ENCODE measurements around the gene PKMYT1. TPM values are rescaled to one million over a fixed set of nuclear protein-coding genes. Genes with fewer than 3 reads are reported as not detected.
A peak's percentile ranks its signal among the peaks of the same experiment; 100 is the strongest.

Gene PKMYT1
- total RNA-seq, 5 donors from 2014 or later (not counting 1 experiment from before 2014, with no cell fraction given) = 1.3 to 3.1 (median 1.7) TPM

- Histone ChIP-seq H3K36me3 (ENCODE audit: control insufficient read depth in 2 of 2, extremely low read depth in 1 of 2, insufficient read depth in 1 of 2, low read length in 1 of 2) (no peaks in the 10 kb centered on the region), H3K27ac (ENCODE audit: low read length) (no peak overlapping the region), H3K4me3 (ENCODE audit: control insufficient read depth in 1 of 2, extremely low read depth in 1 of 2, low read length in 1 of 2) (peak overlapping the region in 1 of 2 donors; percentile 38), H3K4me1 (ENCODE audit: control insufficient read depth in 1 of 2, extremely low read depth in 1 of 2, insufficient read depth in 2 of 2, low read length in 2 of 2) (peaks cover 22 to 79% of the 10 kb centered on the region in 2 experiments), H3K27me3 (replicated peaks in 1 of 2; ENCODE audit: control insufficient read depth in 2 of 2, extremely low read depth in 1 of 2, insufficient read depth in 2 of 2, low read length in 1 of 2) (peaks cover 4 to 82% of the 10 kb centered on the region in 2 experiments), H3K9me3 (no peaks in the 10 kb centered on the region)
- no peak overlapping the region for H3K27ac Mint-ChIP-seq
- ATAC-seq (replicated peaks in 1 of 4) = no peak
- peaks cover 13 to 41% of the 10 kb centered on the region in 2 donors for H3K27me3 Mint-ChIP-seq
- peaks cover 19 to 40% (median 24%) of the 10 kb centered on the region in 3 donors for H3K4me1 Mint-ChIP-seq
- WGBS (ENCODE audit: insufficient coverage) = 10% methylated on average over 46 of the region's 46 CpGs
- CTCF ChIA-PET = no interaction called here
- POLR2A ChIA-PET = no interaction called here
- DNase-seq = peak in 2 of 35 experiments; percentile 13 to 41
- H3K4me3 Mint-ChIP-seq = no peak overlapping the region
- no peaks in the 10 kb centered on the region for H3K36me3 Mint-ChIP-seq
- H3K9me3 Mint-ChIP-seq = no peaks in the 10 kb centered on the region
Observed at GRCh38 chr16:2966808-2967191, 13.4 kb downstream of the PKMYT1 start.

GRCh38 chr16:2966043-2966807 lies 14.0 kb downstream of the PKMYT1 start:
- Histone ChIP-seq H3K27me3 (replicated peaks in 1 of 2; ENCODE audit: control insufficient read depth in 2 of 2, extremely low read depth in 1 of 2, insufficient read depth in 2 of 2, low read length in 1 of 2) (peaks cover 4 to 87% of the 10 kb centered on the region in 2 experiments), H3K27ac (ENCODE audit: low read length) (no peak overlapping the region), H3K9me3 (no peaks in the 10 kb centered on the region), H3K4me3 (ENCODE audit: control insufficient read depth in 1 of 2, extremely low read depth in 1 of 2, low read length in 1 of 2) (no peak overlapping the region), H3K4me1 (ENCODE audit: control insufficient read depth in 1 of 2, extremely low read depth in 1 of 2, insufficient read depth in 2 of 2, low read length in 2 of 2) (peaks cover 22 to 85% of the 10 kb centered on the region in 2 experiments), H3K36me3 (ENCODE audit: control insufficient read depth in 2 of 2, extremely low read depth in 1 of 2, insufficient read depth in 1 of 2, low read length in 1 of 2) (no peaks in the 10 kb centered on the region)
- Mint-ChIP-seq H3K36me3 (no peaks in the 10 kb centered on the region), H3K4me1 (peaks cover 19 to 42% (median 26%) of the 10 kb centered on the region in 3 donors), H3K9me3 (no peaks in the 10 kb centered on the region), H3K27ac (no peak overlapping the region), H3K27me3 (peaks cover 16 to 43% of the 10 kb centered on the region in 2 donors), H3K4me3 (peak overlapping the region in 2 of 3 donors; percentile 47 to 86)
- CTCF ChIA-PET = no interaction called here
- DNase-seq = no peak
- POLR2A ChIA-PET = interaction anchor here in 1 of 2 donors (0.7 kb wide), 1 partner anchor 78 kb away, joined by 3 read pairs; no protein-coding TSS in a partner anchor
- no peak for ATAC-seq (replicated peaks in 1 of 4)
- WGBS (ENCODE audit: insufficient coverage) = 79% methylated on average over 24 of the region's 39 CpGs

- Mint-ChIP-seq H3K4me3 (peak overlapping the region; percentile 56 to 86 (median 58)), H3K27ac (no peak overlapping the region), H3K27me3 (peaks cover 16 to 46% of the 10 kb centered on the region in 2 donors), H3K9me3 (no peaks in the 10 kb centered on the region), H3K4me1 (peaks cover 19 to 34% (median 26%) of the 10 kb centered on the region in 3 donors), H3K36me3 (no peaks in the 10 kb centered on the region)
- peak; percentile 15 to 28 (median 18) for ATAC-seq (replicated peaks in 1 of 4)
- DNase-seq = peak in 25 of 35 experiments; percentile 21 to 69 (median 43)
- Histone ChIP-seq H3K4me3 (ENCODE audit: control insufficient read depth in 1 of 2, extremely low read depth in 1 of 2, low read length in 1 of 2) (peak overlapping the region; percentile 35 to 86), H3K9me3 (no peaks in the 10 kb centered on the region), H3K27me3 (replicated peaks in 1 of 2; ENCODE audit: control insufficient read depth in 2 of 2, extremely low read depth in 1 of 2, insufficient read depth in 2 of 2, low read length in 1 of 2) (peaks cover 4 to 83% of the 10 kb centered on the region in 2 experiments), H3K4me1 (ENCODE audit: control insufficient read depth in 1 of 2, extremely low read depth in 1 of 2, insufficient read depth in 2 of 2, low read length in 2 of 2) (peaks cover 20 to 74% of the 10 kb centered on the region in 2 experiments), H3K27ac (ENCODE audit: low read length) (no peak overlapping the region), H3K36me3 (ENCODE audit: control insufficient read depth in 2 of 2, extremely low read depth in 1 of 2, insufficient read depth in 1 of 2, low read length in 1 of 2) (no peaks in the 10 kb centered on the region)
- ChIA-PET CTCF (no interaction called here), POLR2A (no interaction called here)
- WGBS (ENCODE audit: insufficient coverage) = under 1% methylated on average over 64 of the region's 68 CpGs
Observed at GRCh38 chr16:2964475-2965336, 15.5 kb downstream of the PKMYT1 start.

- Histone ChIP-seq H3K9me3 (no peaks in the 10 kb centered on the region), H3K4me1 (ENCODE audit: control insufficient read depth in 1 of 2, extremely low read depth in 1 of 2, insufficient read depth in 2 of 2, low read length in 2 of 2) (peaks cover 20 to 71% of the 10 kb centered on the region in 2 experiments), H3K27me3 (replicated peaks in 1 of 2; ENCODE audit: control insufficient read depth in 2 of 2, extremely low read depth in 1 of 2, insufficient read depth in 2 of 2, low read length in 1 of 2) (peaks cover 4 to 90% of the 10 kb centered on the region in 2 experiments), H3K27ac (ENCODE audit: low read length) (no peak within 1 kb of the TSS), H3K4me3 (ENCODE audit: control insufficient read depth in 1 of 2, extremely low read depth in 1 of 2, low read length in 1 of 2) (peak within 1 kb of the TSS; percentile 35 to 86), H3K36me3 (ENCODE audit: control insufficient read depth in 2 of 2, extremely low read depth in 1 of 2, insufficient read depth in 1 of 2, low read length in 1 of 2) (no peaks in the 10 kb centered on the region)
- ChIA-PET CTCF (no interaction called here), POLR2A (no interaction called here)
- Mint-ChIP-seq H3K27me3 (peaks cover 16 to 46% of the 10 kb centered on the region in 2 donors), H3K36me3 (no peaks in the 10 kb centered on the region), H3K27ac (no peak within 1 kb of the TSS), H3K4me1 (peaks cover 18 to 34% (median 26%) of the 10 kb centered on the region in 3 donors), H3K4me3 (peak within 1 kb of the TSS; percentile 56 to 86 (median 72)), H3K9me3 (no peaks in the 10 kb centered on the region)
- peak in 1 of 4 experiments; percentile 21 for ATAC-seq (replicated peaks in 1 of 4)
- DNase-seq = peak in 4 of 35 experiments; percentile 27 to 52 (median 42)
- WGBS (ENCODE audit: insufficient coverage) = 0% methylated on average over 27 of the region's 60 CpGs
Observed at GRCh38 chr16:2963723-2964474, 16.3 kb downstream of the PKMYT1 start, which contains the start of gene KREMEN2. Gene KREMEN2, plus strand, starts transcription at chr16:2964275. Its CDS starts 246 bp downstream, at chr16:2964521.

GRCh38 chr16:2963074-2963722 lies 17.0 kb downstream of the PKMYT1 start:
- H3K36me3 ChIP-seq (ENCODE audit: control insufficient read depth in 2 of 2, extremely low read depth in 1 of 2, insufficient read depth in 1 of 2, low read length in 1 of 2) = no peaks in the 10 kb centered on the region
- no peak overlapping the region for H3K27ac Mint-ChIP-seq
- H3K4me1 ChIP-seq (ENCODE audit: control insufficient read depth in 1 of 2, extremely low read depth in 1 of 2, insufficient read depth in 2 of 2, low read length in 2 of 2) = peaks cover 14 to 64% of the 10 kb centered on the region in 2 experiments
- no peak overlapping the region for H3K27ac ChIP-seq (ENCODE audit: low read length)
- DNase-seq (peak in 13 of 35 experiments; percentile 34 to 72 (median 41)), ATAC-seq (replicated peaks in 1 of 4) (peak in 1 of 4 experiments; percentile 33)
- peaks cover 12 to 39% of the 10 kb centered on the region in 2 donors for H3K27me3 Mint-ChIP-seq
- peaks cover 11 to 27% (median 20%) of the 10 kb centered on the region in 3 donors for H3K4me1 Mint-ChIP-seq
- peak overlapping the region; percentile 46 to 86 (median 62) for H3K4me3 Mint-ChIP-seq
- POLR2A ChIA-PET = no interaction called here
- 4% methylated on average over 17 of the region's 40 CpGs for WGBS (ENCODE audit: insufficient coverage)
- peak overlapping the region; percentile 35 to 86 for H3K4me3 ChIP-seq (ENCODE audit: control insufficient read depth in 1 of 2, extremely low read depth in 1 of 2, low read length in 1 of 2)
- H3K9me3 ChIP-seq = no peaks in the 10 kb centered on the region
- peaks cover 3 to 87% of the 10 kb centered on the region in 2 experiments for H3K27me3 ChIP-seq (replicated peaks in 1 of 2; ENCODE audit: control insufficient read depth in 2 of 2, extremely low read depth in 1 of 2, insufficient read depth in 2 of 2, low read length in 1 of 2)
- no peaks in the 10 kb centered on the region for H3K9me3 Mint-ChIP-seq
- CTCF ChIA-PET = no interaction called here
- no peaks in the 10 kb centered on the region for H3K36me3 Mint-ChIP-seq

Measured in T-cell (primary cell).